Stimulated activated CD8-positive, alpha-beta memory T cell treated with anti-CD3 and anti-CD28 coated beads, Interleukin-7, amount 100 ng/mL, for 4 hours (primary cell): ENCODE data around the gene DPYD.

Experiments
- DNase-seq, 2 donors: peaks; one replicate each; pipeline ENCODE4 v3.0.0-alpha.2; 2020; ENCODE audit warnings: low read depth in 2 of 2

The DPYD gene

GRCh38 chr1:97143236-97143882 lies 777.5 kb downstream of the DPYD start:
- no peak for DNase-seq

- no peak for DNase-seq
These were observed 780.2 kb downstream of the DPYD start for GRCh38 chr1:97140611-97141010.

- DNase-seq, result no peak
These were observed 781.3 kb downstream of the DPYD start for GRCh38 chr1:97139512-97139911.

- no peak for DNase-seq
These were observed 782.3 kb downstream of the DPYD start for GRCh38 chr1:97138515-97139032.

GRCh38 chr1:97137862-97138514 lies 782.8 kb downstream of the DPYD start:
- DNase-seq, result no peak

- no peak for DNase-seq
These were observed 783.8 kb downstream of the DPYD start for GRCh38 chr1:97136996-97137395.

GRCh38 chr1:97135972-97136371 lies 784.9 kb downstream of the DPYD start:
- no peak for DNase-seq

- DNase-seq, result no peak
These were observed 792.4 kb downstream of the DPYD start for GRCh38 chr1:97128426-97128825.

- no peak for DNase-seq
These were observed 797.0 kb downstream of the DPYD start for GRCh38 chr1:97123717-97124431.

- no peak for DNase-seq
These were observed 800.0 kb downstream of the DPYD start for GRCh38 chr1:97120806-97121205.

- DNase-seq, result no peak
These were observed 801.3 kb downstream of the DPYD start for GRCh38 chr1:97119260-97120158.

- DNase-seq, result no peak
These were observed 806.0 kb downstream of the DPYD start for GRCh38 chr1:97114842-97115241.

GRCh38 chr1:97112442-97112841 lies 808.4 kb downstream of the DPYD start:
- no peak for DNase-seq

GRCh38 chr1:97108179-97108578 lies 812.7 kb downstream of the DPYD start:
- no peak for DNase-seq

- no peak for DNase-seq
These were observed 815.3 kb downstream of the DPYD start for GRCh38 chr1:97105531-97105930.

- no peak for DNase-seq
These were observed 819.3 kb downstream of the DPYD start for GRCh38 chr1:97101509-97101908.

GRCh38 chr1:97097404-97097925 lies 823.4 kb downstream of the DPYD start:
- DNase-seq, result no peak

GRCh38 chr1:97095764-97096163 lies 825.1 kb downstream of the DPYD start:
- DNase-seq, result no peak

GRCh38 chr1:97094247-97094972 lies 826.4 kb downstream of the DPYD start:
- DNase-seq, result no peak

GRCh38 chr1:97093741-97094140 lies 827.1 kb downstream of the DPYD start:
- no peak for DNase-seq

- no peak for DNase-seq
These were observed 828.0 kb downstream of the DPYD start for GRCh38 chr1:97092824-97093223.
